ENCODE data around the gene DUSP22. TPM values are rescaled to one million over a fixed set of nuclear protein-coding genes. Genes with fewer than 3 reads are reported as not detected.

DUSP22 gene
- total RNA-seq, 4 donors from 2014 or later, result 35.4 to 213 (median 49.5) TPM

GRCh38 chr6:321536-322258 is 29.4 kb downstream of the DUSP22 start:
- Histone ChIP-seq H3K9me3 (no peaks in the 10 kb centered on the region), H3K27me3 (no peaks in the 10 kb centered on the region), H3K27ac (peak overlapping the region in 2 of 4 donors; percentile 4 to 63), H3K4me3 (no peak overlapping the region), H3K36me3 (no peaks in the 10 kb centered on the region), H3K4me1 (peaks cover 0 to 12% (median 7%) of the 10 kb centered on the region in 4 donors)
- 47 to 63% methylated on average over 3 of the region's 3 CpGs for WGBS, 2 donors (ENCODE audit: low coverage in 1 of 2)
- in situ Hi-C loops (cut with MboI; ENCODE audit: low pct_ligation_motif_present in 1 of 4, low pct_unique_long_range_greater_than_20kb in 1 of 4, low sequenced_read_pairs in 3 of 4), result no loop called here
- TF ChIP-seq EP300 (IDR thresholded peaks at IDR 0.05; ENCODE audit: low read depth) (no peak), CTCF (IDR thresholded peaks at IDR 0.05) (no peak), POLR2AphosphoS5 (IDR thresholded peaks at IDR 0.05) (no peak), POLR2A (IDR thresholded peaks at IDR 0.05) (no peak)
- DNase-seq, result no peak
- intact Hi-C loops (cut with DNase I; ENCODE audit: low total_unique reads), result no loop called here

GRCh38 chr6:322259-322930 is 30.1 kb downstream of the DUSP22 start:
- in situ Hi-C loops (cut with MboI; ENCODE audit: low pct_ligation_motif_present in 1 of 4, low pct_unique_long_range_greater_than_20kb in 1 of 4, low sequenced_read_pairs in 3 of 4), result no loop called here
- peak; percentile 9 for DNase-seq
- no peaks in the 10 kb centered on the region for H3K36me3 ChIP-seq
- WGBS, 2 donors (ENCODE audit: low coverage in 1 of 2), result 77 to 85% methylated on average over 13 of the region's 14 CpGs
- peaks cover 0 to 12% (median 9%) of the 10 kb centered on the region in 4 donors for H3K4me1 ChIP-seq
- TF ChIP-seq POLR2AphosphoS5 (IDR thresholded peaks at IDR 0.05) (no peak), CTCF (IDR thresholded peaks at IDR 0.05) (no peak), EP300 (IDR thresholded peaks at IDR 0.05; ENCODE audit: low read depth) (no peak), POLR2A (IDR thresholded peaks at IDR 0.05) (no peak)
- H3K27ac ChIP-seq, result peak overlapping the region in 2 of 4 donors; percentile 4 to 63
- intact Hi-C loops (cut with DNase I; ENCODE audit: low total_unique reads), result no loop called here
- no peaks in the 10 kb centered on the region for H3K27me3 ChIP-seq
- no peaks in the 10 kb centered on the region for H3K9me3 ChIP-seq
- H3K4me3 ChIP-seq, result no peak overlapping the region

- peak overlapping the region in 2 of 4 donors; percentile 10 to 63 for H3K27ac ChIP-seq
- no peak overlapping the region for H3K4me3 ChIP-seq
- in situ Hi-C loops (cut with MboI; ENCODE audit: low pct_ligation_motif_present in 1 of 4, low pct_unique_long_range_greater_than_20kb in 1 of 4, low sequenced_read_pairs in 3 of 4) (no loop called here), intact Hi-C loops (cut with DNase I; ENCODE audit: low total_unique reads) (no loop called here)
- WGBS, 2 donors (ENCODE audit: low coverage in 1 of 2), result 73 to 84% methylated on average over 9 to 12 of the region's 12 CpGs
- no peak for TF ChIP-seq POLR2AphosphoS5 (IDR thresholded peaks at IDR 0.05)
- no peak for TF ChIP-seq CTCF (IDR thresholded peaks at IDR 0.05)
- no peak for TF ChIP-seq POLR2A (IDR thresholded peaks at IDR 0.05)
- TF ChIP-seq EP300 (IDR thresholded peaks at IDR 0.05; ENCODE audit: low read depth), result no peak
- H3K27me3 ChIP-seq, result no peaks in the 10 kb centered on the region
- H3K36me3 ChIP-seq, result no peaks in the 10 kb centered on the region
- DNase-seq, result peak; percentile 39
- no peaks in the 10 kb centered on the region for H3K9me3 ChIP-seq
- H3K4me1 ChIP-seq, result peaks cover 0 to 18% (median 14%) of the 10 kb centered on the region in 4 donors
These were observed 30.8 kb downstream of the DUSP22 start for GRCh38 chr6:322940-323729.

GRCh38 chr6:323730-324088 is 31.4 kb downstream of the DUSP22 start:
- Histone ChIP-seq H3K4me3 (no peak overlapping the region), H3K4me1 (peaks cover 0 to 21% (median 17%) of the 10 kb centered on the region in 4 donors), H3K36me3 (no peaks in the 10 kb centered on the region), H3K9me3 (no peaks in the 10 kb centered on the region), H3K27ac (peak overlapping the region in 2 of 4 donors; percentile 10 to 63), H3K27me3 (no peaks in the 10 kb centered on the region)
- WGBS, 2 donors (ENCODE audit: low coverage in 1 of 2), result 61 to 94% methylated on average over 2 to 4 of the region's 4 CpGs
- no peak for DNase-seq
- TF ChIP-seq CTCF (IDR thresholded peaks at IDR 0.05) (no peak), EP300 (IDR thresholded peaks at IDR 0.05; ENCODE audit: low read depth) (no peak), POLR2AphosphoS5 (IDR thresholded peaks at IDR 0.05) (no peak), POLR2A (IDR thresholded peaks at IDR 0.05) (no peak)
- in situ Hi-C loops (cut with MboI; ENCODE audit: low pct_ligation_motif_present in 1 of 4, low pct_unique_long_range_greater_than_20kb in 1 of 4, low sequenced_read_pairs in 3 of 4), result no loop called here
- intact Hi-C loops (cut with DNase I; ENCODE audit: low total_unique reads), result no loop called here
